GM08714 (cell line): ENCODE results near the gene DENND1C.

Experiments used
- H3K4me3 ChIP-seq: fragments of 200-500 bp; sonication (Bioruptor generic); 2 replicates; pipeline ENCODE4 v1.5.1; 2014; ENCODE audit warnings: mild to moderate bottlenecking, low read length, inconsistent platforms
- ZNF274 ChIP-seq: IDR thresholded peaks from 2 replicates; pipeline ENCODE4 v1.6.1; 2012; ENCODE audit warnings: mild to moderate bottlenecking, low read depth, low read length

DENND1C gene

GRCh38 chr19:6499052-6499790 is 17.6 kb upstream of the DENND1C start:
- TF ChIP-seq ZNF274, result no peak
- no peak overlapping the region for H3K4me3 ChIP-seq

- TF ChIP-seq ZNF274, result no peak
- H3K4me3 ChIP-seq, result no peak overlapping the region
Observed at GRCh38 chr19:6498294-6499036, 16.9 kb upstream of the DENND1C start.

- TF ChIP-seq ZNF274, result no peak
- H3K4me3 ChIP-seq, result no peak overlapping the region
Observed at GRCh38 chr19:6495947-6496346, 14.4 kb upstream of the DENND1C start.

- no peak overlapping the region for H3K4me3 ChIP-seq
- no peak for TF ChIP-seq ZNF274
Observed at GRCh38 chr19:6494438-6495036, 12.9 kb upstream of the DENND1C start.

- no peak for TF ChIP-seq ZNF274
Observed at GRCh38 chr19:6491802-6492592, 10.4 kb upstream of the DENND1C start.

GRCh38 chr19:6490134-6490533 is 8.5 kb upstream of the DENND1C start:
- TF ChIP-seq ZNF274, result no peak
- H3K4me3 ChIP-seq, result peak overlapping the region; percentile 65; the same call in 1 of the 2 replicates

More at GRCh38 chr19:6491802-6492592, 10.4 kb upstream of the DENND1C start:
- H3K4me3 ChIP-seq, result no peak overlapping the region

- H3K4me3 ChIP-seq, result peak overlapping the region; percentile 65; the same call in 1 of the 2 replicates
- no peak for TF ChIP-seq ZNF274
Observed at GRCh38 chr19:6489278-6490061, 7.9 kb upstream of the DENND1C start.

GRCh38 chr19:6484831-6485230 is 3.2 kb upstream of the DENND1C start:
- H3K4me3 ChIP-seq, result no peak overlapping the region
- no peak for TF ChIP-seq ZNF274

GRCh38 chr19:6484230-6484629 is 2.6 kb upstream of the DENND1C start:
- no peak overlapping the region for H3K4me3 ChIP-seq
- TF ChIP-seq ZNF274, result no peak

- H3K4me3 ChIP-seq, result no peak overlapping the region
- TF ChIP-seq ZNF274, result no peak
Observed at GRCh38 chr19:6483235-6483634, 1.6 kb upstream of the DENND1C start.

GRCh38 chr19:6482343-6482686 is 728 bp upstream of the DENND1C start:
- TF ChIP-seq ZNF274, result no peak
- no peak overlapping the region for H3K4me3 ChIP-seq

- H3K4me3 ChIP-seq, result peak overlapping the region; percentile 82
Observed at GRCh38 chr19:6480848-6481415, 655 bp downstream of the DENND1C start.

GRCh38 chr19:6479836-6480398 is 1.7 kb downstream of the DENND1C start:
- TF ChIP-seq ZNF274, result no peak
- H3K4me3 ChIP-seq, result no peak overlapping the region

More at GRCh38 chr19:6480848-6481415, 655 bp downstream of the DENND1C start:
- TF ChIP-seq ZNF274, result no peak
